Keratinocyte (primary cell): ENCODE results near the gene AXIN2. TPM values are rescaled to one million over a fixed set of nuclear protein-coding genes. Genes with fewer than 3 reads are reported as not detected.

Source experiments
- DNase-seq: peaks from one replicate; pipeline ENCODE4 v3.0.0-alpha.2; 2011; ENCODE audit warnings: low read depth, missing footprints, low spot score
- FAIRE-seq: peaks from 2 replicates; lab custom pipeline; 2011; peaks lifted over from hg19 to GRCh38; lab: Jason Lieb, UNC
- H2AFZ ChIP-seq: 2 replicates; pipeline ENCODE4 v1.6.0; 2012; ENCODE audit warnings: low read length, control low read depth, inconsistent platforms; ENCODE audit not compliant: control insufficient read depth
- H3K27ac ChIP-seq: 2 replicates; pipeline ENCODE4 v1.5.1; 2011; ENCODE audit warnings: low read length; ENCODE audit not compliant: control insufficient read depth, insufficient read depth
- H3K27me3 ChIP-seq: 3 replicates; pipeline ENCODE4 v1.6.0; 2011; ENCODE audit warnings: low read length; ENCODE audit not compliant: control insufficient read depth, insufficient read depth; ENCODE audit errors: extremely low read depth
- H3K36me3 ChIP-seq, 2 experiments: 2 replicates in 1 of 2; 3 replicates in 1 of 2; pipeline ENCODE4 v1.5.1; 2011; ENCODE audit warnings: low read length in 2 of 2, mild to moderate bottlenecking in 1 of 2; ENCODE audit not compliant: control insufficient read depth in 2 of 2, insufficient read depth in 2 of 2; ENCODE audit errors: extremely low read depth in 1 of 2
- H3K4me1 ChIP-seq: 3 replicates; pipeline ENCODE4 v1.5.1; 2011; ENCODE audit warnings: low read length; ENCODE audit not compliant: control insufficient read depth, insufficient read depth; ENCODE audit errors: extremely low read depth
- H3K4me2 ChIP-seq: 3 replicates; pipeline ENCODE4 v1.6.0; 2011; ENCODE audit warnings: low read depth, low read length; ENCODE audit not compliant: control insufficient read depth, insufficient read depth; ENCODE audit errors: extremely low read depth
- H3K4me3 ChIP-seq, 3 experiments: fragments of 200-600 bp in 1 of 3; sonication (generic) in 1 of 3; 2 replicates in 2 of 3; 3 replicates in 1 of 3; pipeline ENCODE4 v1.5.1; 2011 to 2016; ENCODE audit warnings: low read length in 3 of 3, mild to moderate bottlenecking in 3 of 3, control low read depth in 2 of 3, inconsistent platforms in 1 of 3, low read depth in 1 of 3, mixed read lengths in 1 of 3, mixed run types in 1 of 3, moderate library complexity in 1 of 3; ENCODE audit not compliant: control insufficient read depth in 2 of 3, insufficient read depth in 2 of 3; ENCODE audit errors: extremely low read depth in 1 of 3
- H3K79me2 ChIP-seq: 2 replicates; pipeline ENCODE4 v1.6.0; 2012; ENCODE audit warnings: low read length; ENCODE audit not compliant: control insufficient read depth, insufficient read depth
- H3K9ac ChIP-seq: 3 replicates; pipeline ENCODE4 v1.6.0; 2011; ENCODE audit warnings: low read length; ENCODE audit not compliant: control insufficient read depth, insufficient read depth; ENCODE audit errors: extremely low read depth
- H3K9me1 ChIP-seq: 3 replicates; pipeline ENCODE4 v1.6.0; 2011; ENCODE audit warnings: low read length; ENCODE audit not compliant: control insufficient read depth, insufficient read depth; ENCODE audit errors: extremely low read depth
- H3K9me3 ChIP-seq: 2 replicates; pipeline ENCODE4 v1.5.1; 2012; ENCODE audit warnings: low read depth, low read length; ENCODE audit not compliant: control insufficient read depth
- H4K20me1 ChIP-seq: 3 replicates; pipeline ENCODE4 v1.6.0; 2011; ENCODE audit warnings: low read length; ENCODE audit not compliant: control insufficient read depth, insufficient read depth; ENCODE audit errors: extremely low read depth
- EZH2 ChIP-seq: IDR thresholded peaks from one replicate; pipeline ENCODE4 v1.6.1; 2012; ENCODE audit warnings: inconsistent platforms, mild to moderate bottlenecking, low read length, moderate library complexity
- dilution Hi-C: fragments of 300-500 bp; cut with MboI; formaldehyde crosslinking; loops from one replicate; pipeline ENCODE4 v1.7.0; 2020; ENCODE audit warnings: low sequenced_read_pairs; ENCODE audit not compliant: extremely low pct_ligation_motif_present
- polyA plus RNA-seq, 5 experiments: library from polyadenylated mRNA; depleted of rRNA in 3 of 5; stranded (reverse) in 3 of 5; stranded (forward) in 1 of 5; unstranded in 1 of 5; fragments of >200 nt; gene quantifications; 1 replicate in 1 of 5; 2 replicates in 3 of 5; 3 replicates in 1 of 5; pipeline versions ENCODE4 v1.2.1 to v1.2.3, GENCODE V29; 2011 to 2012; ENCODE audit warnings: missing spikeins in 2 of 5, low read depth in 1 of 5, low replicate concordance in 1 of 5
- TF ChIP-seq, protein P1 (sequence below), 3 experiments: IDR thresholded peaks in 1 of 3; conservative IDR thresholded peaks in 1 of 3; optimal IDR thresholded peaks in 1 of 3; 2 replicates in 2 of 3; 3 replicates in 1 of 3; pipeline versions ENCODE3 to v1.5.1; 2011; ENCODE audit warnings: low read length in 3 of 3, mild to moderate bottlenecking in 3 of 3, moderate library complexity in 2 of 3, control low read depth in 1 of 3, inconsistent platforms in 1 of 3; ENCODE audit not compliant: insufficient read depth in 2 of 3; ENCODE audit errors: extremely low read depth in 1 of 3

AXIN2 gene
- polyA plus RNA-seq, 1 donor (not counting 4 experiments of a cell fraction or from before 2014, with no cell fraction given): 0.14 TPM

DNA sequence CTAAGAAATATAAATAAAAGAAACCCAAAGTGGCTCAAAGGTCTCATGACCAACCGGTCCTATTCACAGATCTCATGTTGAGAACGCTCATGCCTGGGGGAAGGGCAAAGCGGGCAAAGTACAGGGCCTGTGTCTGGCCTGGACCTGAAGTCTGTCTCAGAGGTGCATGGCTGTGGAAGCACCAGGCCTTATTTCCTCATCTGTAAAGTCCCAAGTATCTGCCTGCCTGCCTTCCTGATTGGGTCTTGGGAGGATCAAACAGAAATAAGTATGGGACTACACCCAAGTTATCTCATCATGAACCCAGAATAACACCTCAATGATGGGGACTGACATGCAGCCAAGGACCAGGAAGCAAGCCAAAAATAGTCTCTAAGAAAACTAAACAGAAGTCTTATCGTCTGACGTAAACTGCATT lies 14.2 kb downstream of the AXIN2 start:
- FAIRE-seq: no peak

DNA sequence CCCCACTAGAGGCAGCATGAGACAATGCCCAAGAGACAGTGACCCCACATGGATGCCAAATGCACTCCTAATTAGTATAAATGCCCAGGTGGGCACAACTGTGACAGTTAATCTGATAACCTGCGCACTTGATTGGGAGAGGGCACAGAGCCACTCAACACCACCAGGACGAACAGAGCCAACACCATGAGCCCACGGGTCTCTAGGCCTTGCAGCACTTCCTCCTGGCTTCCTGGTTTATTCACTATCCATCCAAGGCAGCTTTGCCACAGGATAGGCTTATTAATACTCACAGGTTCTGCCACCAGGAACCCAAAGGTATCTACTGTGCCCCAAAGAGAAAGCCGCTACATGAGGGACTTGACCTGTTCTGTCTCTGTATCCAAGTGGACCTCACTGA lies 14.9 kb downstream of the AXIN2 start:
- TF ChIP-seq, protein P1, sequence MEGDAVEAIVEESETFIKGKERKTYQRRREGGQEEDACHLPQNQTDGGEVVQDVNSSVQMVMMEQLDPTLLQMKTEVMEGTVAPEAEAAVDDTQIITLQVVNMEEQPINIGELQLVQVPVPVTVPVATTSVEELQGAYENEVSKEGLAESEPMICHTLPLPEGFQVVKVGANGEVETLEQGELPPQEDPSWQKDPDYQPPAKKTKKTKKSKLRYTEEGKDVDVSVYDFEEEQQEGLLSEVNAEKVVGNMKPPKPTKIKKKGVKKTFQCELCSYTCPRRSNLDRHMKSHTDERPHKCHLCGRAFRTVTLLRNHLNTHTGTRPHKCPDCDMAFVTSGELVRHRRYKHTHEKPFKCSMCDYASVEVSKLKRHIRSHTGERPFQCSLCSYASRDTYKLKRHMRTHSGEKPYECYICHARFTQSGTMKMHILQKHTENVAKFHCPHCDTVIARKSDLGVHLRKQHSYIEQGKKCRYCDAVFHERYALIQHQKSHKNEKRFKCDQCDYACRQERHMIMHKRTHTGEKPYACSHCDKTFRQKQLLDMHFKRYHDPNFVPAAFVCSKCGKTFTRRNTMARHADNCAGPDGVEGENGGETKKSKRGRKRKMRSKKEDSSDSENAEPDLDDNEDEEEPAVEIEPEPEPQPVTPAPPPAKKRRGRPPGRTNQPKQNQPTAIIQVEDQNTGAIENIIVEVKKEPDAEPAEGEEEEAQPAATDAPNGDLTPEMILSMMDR (optimal IDR thresholded peaks at IDR 0.05 in 1 of 3, IDR thresholded peaks at IDR 0.05 in 1 of 3, conservative IDR thresholded peaks at IDR 0.05 in 1 of 3; ENCODE audit: extremely low read depth in 1 of 3, insufficient read depth in 2 of 3, low read length in 3 of 3): no peak
- TF ChIP-seq EZH2: no peak

More for the DNA sequence above, 14.2 kb downstream of the AXIN2 start:
- Histone ChIP-seq H4K20me1 (no peaks in the 10 kb centered on the region), H3K4me3 (no peak overlapping the region), H3K4me1 (no peaks in the 10 kb centered on the region), H2AFZ (no peak overlapping the region), H3K9me3 (no peaks in the 10 kb centered on the region), H3K4me2 (no peak overlapping the region), H3K27ac (no peak overlapping the region), H3K9ac (no peak overlapping the region), H3K9me1 (no peaks in the 10 kb centered on the region), H3K27me3 (no peaks in the 10 kb centered on the region), H3K36me3 (no peaks in the 10 kb centered on the region), H3K79me2 (no peaks in the 10 kb centered on the region)
- DNase-seq: no peak
- dilution Hi-C loops: no loop called here
- no peak for TF ChIP-seq EZH2
- TF ChIP-seq, protein P1 (optimal IDR thresholded peaks at IDR 0.05 in 1 of 3, IDR thresholded peaks at IDR 0.05 in 1 of 3, conservative IDR thresholded peaks at IDR 0.05 in 1 of 3; ENCODE audit: extremely low read depth in 1 of 3, insufficient read depth in 2 of 3, low read length in 3 of 3): no peak

More for the DNA sequence above, 14.9 kb downstream of the AXIN2 start:
- no peaks in the 10 kb centered on the region for H3K4me1 ChIP-seq
- H3K4me3 ChIP-seq: no peak overlapping the region
- no peaks in the 10 kb centered on the region for H4K20me1 ChIP-seq
- no peak overlapping the region for H2AFZ ChIP-seq
- H3K27ac ChIP-seq: no peak overlapping the region
- no peak for DNase-seq
- H3K27me3 ChIP-seq: no peaks in the 10 kb centered on the region
- no peak overlapping the region for H3K9ac ChIP-seq
- H3K9me3 ChIP-seq: no peaks in the 10 kb centered on the region
- H3K79me2 ChIP-seq: no peaks in the 10 kb centered on the region
- H3K9me1 ChIP-seq: no peaks in the 10 kb centered on the region
- no peak overlapping the region for H3K4me2 ChIP-seq
- dilution Hi-C loops: no loop called here
- FAIRE-seq: no peak
- H3K36me3 ChIP-seq: no peaks in the 10 kb centered on the region
